ENCODE data around the gene GM2A.

The GM2A gene

GRCh38 chr5:151221574-151221973 is 31.4 kb upstream of the GM2A start:
- CTCF ChIA-PET = no interaction called here
- no peak overlapping the region for H3K27ac ChIP-seq
- POLR2A ChIA-PET (ENCODE audit: low non-redundant PET) = no interaction called here
- TF ChIP-seq, protein P1, sequence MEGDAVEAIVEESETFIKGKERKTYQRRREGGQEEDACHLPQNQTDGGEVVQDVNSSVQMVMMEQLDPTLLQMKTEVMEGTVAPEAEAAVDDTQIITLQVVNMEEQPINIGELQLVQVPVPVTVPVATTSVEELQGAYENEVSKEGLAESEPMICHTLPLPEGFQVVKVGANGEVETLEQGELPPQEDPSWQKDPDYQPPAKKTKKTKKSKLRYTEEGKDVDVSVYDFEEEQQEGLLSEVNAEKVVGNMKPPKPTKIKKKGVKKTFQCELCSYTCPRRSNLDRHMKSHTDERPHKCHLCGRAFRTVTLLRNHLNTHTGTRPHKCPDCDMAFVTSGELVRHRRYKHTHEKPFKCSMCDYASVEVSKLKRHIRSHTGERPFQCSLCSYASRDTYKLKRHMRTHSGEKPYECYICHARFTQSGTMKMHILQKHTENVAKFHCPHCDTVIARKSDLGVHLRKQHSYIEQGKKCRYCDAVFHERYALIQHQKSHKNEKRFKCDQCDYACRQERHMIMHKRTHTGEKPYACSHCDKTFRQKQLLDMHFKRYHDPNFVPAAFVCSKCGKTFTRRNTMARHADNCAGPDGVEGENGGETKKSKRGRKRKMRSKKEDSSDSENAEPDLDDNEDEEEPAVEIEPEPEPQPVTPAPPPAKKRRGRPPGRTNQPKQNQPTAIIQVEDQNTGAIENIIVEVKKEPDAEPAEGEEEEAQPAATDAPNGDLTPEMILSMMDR (conservative IDR thresholded peaks at IDR 0.05; ENCODE audit: low read depth) = no peak
- no peak for DNase-seq (ENCODE audit: low spot score)

DNA sequence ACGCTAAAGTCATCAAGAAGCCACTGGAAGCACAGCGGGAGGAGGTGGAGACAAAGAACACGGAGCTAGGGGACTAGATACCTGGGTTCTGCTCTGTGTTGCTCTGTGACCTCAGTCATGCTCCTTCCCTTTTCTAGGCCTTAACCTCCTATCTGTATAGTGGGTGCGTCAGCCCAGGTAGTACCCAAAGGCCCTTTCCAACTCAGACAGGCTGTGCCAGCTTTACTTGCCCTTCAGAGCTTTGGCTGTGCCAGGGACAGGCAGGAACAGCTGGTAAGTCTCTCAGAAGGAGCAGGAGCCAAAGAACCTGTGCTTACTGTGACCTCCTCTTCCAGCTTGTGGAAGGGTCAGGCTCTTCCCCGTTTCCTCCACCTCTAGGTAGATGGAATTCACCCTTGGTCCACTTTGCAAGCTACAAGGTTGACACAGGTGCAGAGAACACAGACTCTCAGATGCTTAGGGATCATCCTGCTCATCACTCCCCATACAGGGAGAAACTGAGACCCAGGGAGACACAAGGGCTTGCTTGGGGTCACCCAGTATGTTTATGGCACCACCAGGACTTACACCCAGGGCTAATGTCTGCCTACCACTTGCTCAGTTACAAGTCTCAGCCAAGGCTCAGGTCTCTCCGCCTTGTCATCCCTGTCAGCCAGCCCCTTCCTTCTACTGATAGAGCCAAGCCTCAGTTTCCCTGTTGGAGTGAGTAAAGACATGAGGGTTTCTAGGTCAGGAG is 30.8 kb upstream of the GM2A start:
- H3K27ac ChIP-seq = no peak overlapping the region
- ChIA-PET POLR2A (ENCODE audit: low non-redundant PET) (interaction anchor here (0.6 kb wide), 1 partner anchor 42 kb away, joined by 5 read pairs; no protein-coding TSS in a partner anchor), CTCF (interaction anchor here (0.6 to 0.9 kb wide), 3 partner anchors 8 to 863 kb away, joined by 3 to 6 read pairs (median 4); no protein-coding TSS in a partner anchor)
- DNase-seq (ENCODE audit: low spot score) = no peak
- TF ChIP-seq, protein P1 (conservative IDR thresholded peaks at IDR 0.05; ENCODE audit: low read depth) = no peak

DNA sequence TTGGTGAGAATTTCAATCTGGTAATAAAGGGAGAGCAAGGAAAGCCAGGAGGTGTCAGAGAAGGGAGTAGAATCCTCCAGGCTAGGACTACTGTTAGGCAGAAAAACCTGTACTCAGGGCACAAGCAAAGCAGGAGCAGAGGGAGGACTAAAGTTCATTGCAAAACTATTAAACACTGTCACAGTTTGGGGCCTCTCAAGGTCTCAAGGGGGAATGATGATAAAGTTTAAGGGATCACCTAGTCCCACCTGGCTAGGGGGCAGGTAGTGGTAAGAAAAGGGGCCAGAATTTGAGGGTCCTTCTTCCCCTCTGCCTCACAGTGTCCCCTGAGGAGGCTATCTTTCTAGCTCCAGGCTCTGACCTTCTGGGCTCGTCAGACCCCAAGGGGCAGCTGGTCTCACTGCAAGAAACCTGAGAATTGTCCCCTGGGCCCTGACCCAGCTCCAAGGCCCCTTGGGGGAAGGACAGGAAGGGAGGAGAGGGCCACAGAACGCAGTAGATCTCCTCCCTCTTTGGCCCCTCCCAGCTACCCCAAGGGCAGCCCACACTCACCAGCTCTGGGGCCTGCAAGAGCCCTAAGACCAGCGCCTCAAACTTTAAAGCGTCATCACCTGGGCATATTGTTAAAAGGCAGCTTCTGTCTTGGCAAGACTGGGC is 30.1 kb upstream of the GM2A start:
- no peak for DNase-seq (ENCODE audit: low spot score)
- CTCF ChIA-PET = interaction anchor here (0.6 to 0.9 kb wide), 4 partner anchors 12 to 864 kb away, joined by 3 to 6 read pairs (median 3); no protein-coding TSS in a partner anchor
- TF ChIP-seq, protein P1 (conservative IDR thresholded peaks at IDR 0.05; ENCODE audit: low read depth) = no peak
- POLR2A ChIA-PET (ENCODE audit: low non-redundant PET) = interaction anchor here (0.6 to 1.1 kb wide), 2 partner anchors 19 to 42 kb away, joined by 3 to 5 read pairs; no protein-coding TSS in a partner anchor
- H3K27ac ChIP-seq = no peak overlapping the region

- peak; percentile 80 for DNase-seq (ENCODE audit: low spot score)
- POLR2A ChIA-PET (ENCODE audit: low non-redundant PET) = interaction anchor here (1.1 kb wide), 1 partner anchor 19 kb away, joined by 3 read pairs; no protein-coding TSS in a partner anchor
- H3K27ac ChIP-seq = no peak within 1 kb of the TSS; the same call in 1 of the 2 replicates
- CTCF ChIA-PET = interaction anchor here (0.5 to 1.1 kb wide), 9 partner anchors 10 to 1605 kb away, joined by 3 to 11 read pairs (median 3); partner anchors contain the start of gene DCTN4
- TF ChIP-seq, protein P1 (conservative IDR thresholded peaks at IDR 0.05; ENCODE audit: low read depth) = peak; percentile 31; the same call in 1 of the 2 replicates
Observed at GRCh38 chr5:151223447-151224264, 29.3 kb upstream of the GM2A start, which contains the start of gene CCDC69. Gene CCDC69 (minus strand): TSS chr5:151224092. CDS start chr5:151223970, 122 bp downstream.

DNA sequence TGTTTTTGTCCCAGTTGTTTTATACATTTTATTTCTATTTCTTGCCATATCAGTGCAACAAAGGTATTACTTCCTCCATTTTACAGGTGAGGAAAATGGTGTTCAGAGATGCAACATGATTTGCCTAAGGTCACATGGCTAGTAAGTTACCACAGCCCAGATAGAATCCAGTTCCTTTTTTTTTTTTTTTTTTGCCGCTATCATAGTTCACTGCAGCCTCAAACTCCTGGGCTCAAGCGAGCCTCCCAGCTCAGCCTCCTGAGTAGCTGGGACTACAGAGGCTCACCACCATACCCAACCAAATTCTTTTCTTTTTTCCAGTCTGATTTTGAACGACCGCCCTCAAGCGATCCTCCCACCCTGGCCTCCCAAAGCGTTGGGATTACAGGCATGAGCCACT is 28.6 kb upstream of the GM2A start:
- POLR2A ChIA-PET (ENCODE audit: low non-redundant PET) = interaction anchor here (1.1 kb wide), 1 partner anchor 20 kb away, joined by 3 read pairs; no protein-coding TSS in a partner anchor
- TF ChIP-seq, protein P1 (conservative IDR thresholded peaks at IDR 0.05; ENCODE audit: low read depth) = no peak; the same call in 1 of the 2 replicates
- H3K27ac ChIP-seq = no peak overlapping the region
- CTCF ChIA-PET = interaction anchor here (0.6 to 1.1 kb wide), 6 partner anchors 11 to 465 kb away, joined by 3 to 11 read pairs (median 4); partner anchors contain the start of gene DCTN4
- DNase-seq (ENCODE audit: low spot score) = no peak
